HG02943 (cell line): ENCODE measurements around the gene ZRANB3.
"Not testable (repeated sequence)": the region's sequence is repeated elsewhere in the genome, so short reads cannot be mapped to it uniquely, and the experiment has no call there.

Experiments used
- ATAC-seq: cut with Tn5 transposase; IDR thresholded peaks from one replicate; pipeline ENCODE4 v1.9.1; 2021; ENCODE audit warnings: mild to moderate bottlenecking, low read depth, moderate library complexity; ENCODE audit not compliant: unreplicated experiment

Gene ZRANB3

GRCh38 chr2:135530313-135531230 lies at the start of gene ZRANB3:
Gene ZRANB3 (minus strand): TSS chr2:135531218.
- ATAC-seq = peak; percentile 72

GRCh38 chr2:135573620-135574019 lies 42.6 kb upstream of the ZRANB3 start:
- no peak for ATAC-seq

- ATAC-seq = no peak
Measured at GRCh38 chr2:135570884-135571283, 39.9 kb upstream of the ZRANB3 start.

- no peak for ATAC-seq
Measured at GRCh38 chr2:135563793-135564192, 32.8 kb upstream of the ZRANB3 start.

GRCh38 chr2:135561925-135562324 lies 30.9 kb upstream of the ZRANB3 start:
- ATAC-seq = no peak

GRCh38 chr2:135557530-135557929 lies 26.5 kb upstream of the ZRANB3 start:
- no peak for ATAC-seq

- no peak for ATAC-seq
Measured at GRCh38 chr2:135555311-135555710, 24.3 kb upstream of the ZRANB3 start.

- no peak for ATAC-seq
Measured at GRCh38 chr2:135552887-135553286, 21.9 kb upstream of the ZRANB3 start.

- ATAC-seq = no peak
Measured at GRCh38 chr2:135551356-135551755, 20.3 kb upstream of the ZRANB3 start.

GRCh38 chr2:135547311-135547710 lies 16.3 kb upstream of the ZRANB3 start:
- ATAC-seq = no peak

- no peak for ATAC-seq
Measured at GRCh38 chr2:135546436-135546835, 15.4 kb upstream of the ZRANB3 start.

- ATAC-seq = not testable (repeated sequence)
Measured at GRCh38 chr2:135533545-135533944, 2.5 kb upstream of the ZRANB3 start.

GRCh38 chr2:135532581-135532980 lies 1.6 kb upstream of the ZRANB3 start:
- no peak for ATAC-seq

GRCh38 chr2:135531231-135532197 lies 496 bp upstream of the ZRANB3 start, which contains the start of gene R3HDM1:
Gene R3HDM1 (plus strand): TSS chr2:135531484. CDS start chr2:135604846, 73,362 bp downstream.
- ATAC-seq = peak; percentile 79

GRCh38 chr2:135528006-135528405 lies 3.0 kb downstream of the ZRANB3 start:
- ATAC-seq = no peak

GRCh38 chr2:135525786-135526185 lies 5.2 kb downstream of the ZRANB3 start:
- ATAC-seq = no peak

GRCh38 chr2:135512099-135512498 lies 18.9 kb downstream of the ZRANB3 start:
- ATAC-seq = no peak

GRCh38 chr2:135510577-135510976 lies 20.4 kb downstream of the ZRANB3 start:
- ATAC-seq = no peak

- no peak for ATAC-seq
Measured at GRCh38 chr2:135504811-135505210, 26.2 kb downstream of the ZRANB3 start.

GRCh38 chr2:135498588-135498987 lies 32.4 kb downstream of the ZRANB3 start:
- not testable (repeated sequence) for ATAC-seq

- ATAC-seq = no peak
Measured at GRCh38 chr2:135494917-135495316, 36.1 kb downstream of the ZRANB3 start.
